ENCODE data around the gene MCEE.
"Not testable (repeated sequence)": the region's sequence is repeated elsewhere in the genome, so short reads cannot be mapped to it uniquely, and the experiment has no call there.

DNA sequence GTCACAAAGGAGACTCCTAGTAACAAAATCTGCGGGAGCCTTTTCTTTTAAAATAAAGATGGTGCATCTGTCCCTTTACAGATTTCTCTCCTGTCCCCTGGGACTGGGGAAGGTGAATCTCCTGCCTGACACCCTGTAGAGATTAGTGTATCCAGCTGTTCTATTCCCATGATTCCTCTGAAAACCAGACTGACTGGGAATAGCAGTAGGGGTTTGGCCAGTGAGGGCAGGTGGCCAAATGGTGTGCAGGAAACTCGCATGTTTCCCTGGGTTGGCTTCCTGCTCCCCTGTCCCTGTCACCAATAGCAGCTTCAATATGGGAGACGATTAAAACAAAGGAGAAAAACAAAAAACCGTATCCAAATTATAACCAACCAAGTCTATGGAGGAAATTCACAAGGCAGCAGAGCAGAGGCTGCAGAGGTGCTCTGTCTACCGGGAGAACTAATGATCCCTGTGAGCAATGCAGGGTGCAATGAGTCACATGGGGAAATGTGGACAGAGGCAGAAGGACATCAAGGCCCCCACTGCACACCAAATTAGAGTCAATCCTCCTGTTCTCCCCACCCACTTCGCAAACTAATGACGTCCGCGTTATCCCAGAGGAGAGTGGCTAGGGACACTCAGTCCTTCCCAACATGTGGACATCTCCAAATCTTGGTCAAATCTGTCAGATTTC, 44.6 kb downstream of the MCEE start:
- TF ChIP-seq POLR2A (IDR thresholded peaks at IDR 0.05; ENCODE audit: low read length); GATA1 (IDR thresholded peaks at IDR 0.05; ENCODE audit: low read depth, low read length): not testable (repeated sequence)
